GM23338 (cell line): ENCODE results near the gene GPC6. TPM values are rescaled to one million over a fixed set of nuclear protein-coding genes. Genes with fewer than 3 reads are reported as not detected.
A peak's percentile ranks its signal among the peaks of the same experiment; 100 is the strongest.

Source experiments
- ATAC-seq: fragments of 200-7000 bp; cut with Tn5 transposase; 3 replicates; pipeline ENCODE4 v1.9.1; 2020
- DNase-seq: peaks from one replicate; pipeline ENCODE4 v3.0.0-alpha.2; 2015; ENCODE audit warnings: low spot score
- H2AFZ ChIP-seq: fragments of 200-600 bp; sonication (generic); 2 replicates; pipeline ENCODE4 v1.8.0; 2016; ENCODE audit warnings: antibody characterized with exemption, mild to moderate bottlenecking, moderate library complexity
- H3F3A ChIP-seq: fragments of 200-600 bp; sonication (generic); replicated peaks from 2 replicates; pipeline ENCODE4 v1.8.0; 2017; ENCODE audit warnings: antibody characterized with exemption, mixed run types, low read depth
- H3K27ac ChIP-seq: fragments of 200-600 bp; sonication (generic); 2 replicates; pipeline ENCODE4 v1.6.1; 2016; ENCODE audit warnings: low read depth
- H3K27me3 ChIP-seq: fragments of 200-600 bp; sonication (generic); 2 replicates; pipeline ENCODE4 v1.8.0; 2016; ENCODE audit warnings: mild to moderate bottlenecking, mixed run types, moderate library complexity; ENCODE audit not compliant: insufficient read depth
- H3K36me3 ChIP-seq: fragments of 200-600 bp; sonication (generic); 2 replicates; pipeline ENCODE4 v1.8.0; 2016; ENCODE audit warnings: mild to moderate bottlenecking; ENCODE audit not compliant: insufficient read depth
- H3K4me1 ChIP-seq: fragments of 200-600 bp; sonication (generic); 2 replicates; pipeline ENCODE4 v1.8.0; 2016; ENCODE audit warnings: mild to moderate bottlenecking, moderate library complexity; ENCODE audit not compliant: insufficient read depth
- H3K4me2 ChIP-seq: fragments of 200-600 bp; sonication (generic); 2 replicates; pipeline ENCODE4 v1.7.1; 2017; ENCODE audit warnings: mixed run types
- H3K4me3 ChIP-seq: fragments of 200-600 bp; sonication (generic); 2 replicates; pipeline ENCODE4 v1.6.1; 2016; ENCODE audit warnings: mixed run types
- H3K79me2 ChIP-seq: fragments of 200-600 bp; sonication (generic); replicated peaks from 2 replicates; pipeline ENCODE4 v1.8.0; 2017; ENCODE audit warnings: mild to moderate bottlenecking; ENCODE audit not compliant: insufficient read depth
- H3K9me2 ChIP-seq: fragments of 200-600 bp; sonication (generic); 2 replicates; pipeline ENCODE4 v1.8.0; 2017; ENCODE audit not compliant: insufficient read depth
- H4K20me1 ChIP-seq: fragments of 200-600 bp; sonication (generic); replicated peaks from 2 replicates; pipeline ENCODE4 v1.8.0; 2017; ENCODE audit warnings: mild to moderate bottlenecking; ENCODE audit not compliant: insufficient read depth
- H3K27ac Mint-ChIP-seq: 2 replicates; pipeline ENCODE4 v1.8.0; 2020; ENCODE audit warnings: inconsistent platforms, mild to moderate bottlenecking, moderate library complexity, mixed read lengths
- H3K27me3 Mint-ChIP-seq: 3 replicates; pipeline ENCODE4 v1.8.0; 2022; ENCODE audit warnings: low read depth, mild to moderate bottlenecking, moderate library complexity, mixed read lengths, inconsistent platforms; ENCODE audit not compliant: insufficient read depth, poor library complexity
- H3K36me3 Mint-ChIP-seq: 3 replicates; pipeline ENCODE4 v1.8.0; 2021; ENCODE audit warnings: low read depth, mild to moderate bottlenecking, inconsistent platforms, moderate library complexity, mixed read lengths
- H3K4me1 Mint-ChIP-seq: 3 replicates; pipeline ENCODE4 v1.8.0; 2020; ENCODE audit warnings: mild to moderate bottlenecking, inconsistent platforms, mixed read lengths
- H3K4me3 Mint-ChIP-seq: 3 replicates; pipeline ENCODE4 v1.8.0; 2021; ENCODE audit warnings: moderate library complexity, mild to moderate bottlenecking, inconsistent platforms, mixed read lengths
- H3K9me3 Mint-ChIP-seq: 3 replicates; pipeline ENCODE4 v1.8.0; 2020; ENCODE audit warnings: moderate library complexity, mild to moderate bottlenecking, inconsistent platforms, mixed read lengths
- CREB1 ChIP-seq: fragments of 250-450 bp; sonication (Bioruptor Pico); IDR thresholded peaks from 2 replicates; pipeline ENCODE4 v1.5.0; 2020; ENCODE audit warnings: low read depth, mild to moderate bottlenecking, moderate library complexity
- NANOG ChIP-seq: IDR thresholded peaks from 2 replicates; pipeline ENCODE4 v1.6.1; 2016; ENCODE audit warnings: antibody characterized with exemption, borderline replicate concordance
- POLR2AphosphoS5 ChIP-seq: IDR thresholded peaks from 2 replicates; pipeline ENCODE4 v1.6.1; 2016; ENCODE audit warnings: antibody characterized with exemption, low read depth
- STAT1 ChIP-seq: IDR thresholded peaks from one replicate; pipeline ENCODE4 v1.6.1; 2016; ENCODE audit warnings: antibody characterized with exemption; ENCODE audit not compliant: unreplicated experiment
- ZNF331 ChIP-seq: fragments of 250-450 bp; sonication (Bioruptor Pico); IDR thresholded peaks from 2 replicates; pipeline ENCODE4 v1.5.0; 2020; ENCODE audit warnings: low read depth, mild to moderate bottlenecking, moderate library complexity
- polyA plus RNA-seq: library from polyadenylated mRNA; unstranded; fragments of >200 nt; fragmentation: Nextera tagmentation; extraction: Ambion mirVana; gene quantifications from 2 replicates; pipeline ENCODE4 v1.2.1, GENCODE V29; 2016
- total RNA-seq: library from RNA; depleted of rRNA; stranded (reverse); fragments of >200 nt; shearing (Covaris generic); gene quantifications from 2 replicates; pipeline ENCODE4 v1.2.3, GENCODE V29; 2014
- TF ChIP-seq, protein P1 (sequence below), 2 experiments: fragments of 200-600 bp in 1 of 2; sonication (generic) in 1 of 2; conservative IDR thresholded peaks; 2 replicates each; pipeline versions ENCODE4 v1.5.1 to v1.6.1; 2016 to 2017; ENCODE audit warnings: antibody characterized with exemption in 2 of 2, low read depth in 2 of 2, mild to moderate bottlenecking in 2 of 2, moderate library complexity in 1 of 2
- TF ChIP-seq, protein P2 (sequence below): IDR thresholded peaks from one replicate; pipeline ENCODE4 v1.6.1; 2018; ENCODE audit warnings: antibody characterized with exemption; ENCODE audit not compliant: unreplicated experiment
- TF ChIP-seq, protein P3 (sequence below): IDR thresholded peaks from 2 replicates; pipeline ENCODE4 v1.6.1; 2016; ENCODE audit warnings: antibody characterized with exemption

Gene GPC6
- total and polyA plus RNA-seq, 2 experiments from 2014 or later: 6.4 to 28.6 TPM

GRCh38 chr13:94323764-94324758 lies 1097.5 kb downstream of the GPC6 start:
- H3K4me3 ChIP-seq: no peak overlapping the region
- ATAC-seq: no peak
- no peaks in the 10 kb centered on the region for H3F3A ChIP-seq
- no peak overlapping the region for H2AFZ ChIP-seq
- no peaks in the 10 kb centered on the region for H3K36me3 Mint-ChIP-seq
- H3K27ac Mint-ChIP-seq: no peak overlapping the region
- TF ChIP-seq, protein P1, sequence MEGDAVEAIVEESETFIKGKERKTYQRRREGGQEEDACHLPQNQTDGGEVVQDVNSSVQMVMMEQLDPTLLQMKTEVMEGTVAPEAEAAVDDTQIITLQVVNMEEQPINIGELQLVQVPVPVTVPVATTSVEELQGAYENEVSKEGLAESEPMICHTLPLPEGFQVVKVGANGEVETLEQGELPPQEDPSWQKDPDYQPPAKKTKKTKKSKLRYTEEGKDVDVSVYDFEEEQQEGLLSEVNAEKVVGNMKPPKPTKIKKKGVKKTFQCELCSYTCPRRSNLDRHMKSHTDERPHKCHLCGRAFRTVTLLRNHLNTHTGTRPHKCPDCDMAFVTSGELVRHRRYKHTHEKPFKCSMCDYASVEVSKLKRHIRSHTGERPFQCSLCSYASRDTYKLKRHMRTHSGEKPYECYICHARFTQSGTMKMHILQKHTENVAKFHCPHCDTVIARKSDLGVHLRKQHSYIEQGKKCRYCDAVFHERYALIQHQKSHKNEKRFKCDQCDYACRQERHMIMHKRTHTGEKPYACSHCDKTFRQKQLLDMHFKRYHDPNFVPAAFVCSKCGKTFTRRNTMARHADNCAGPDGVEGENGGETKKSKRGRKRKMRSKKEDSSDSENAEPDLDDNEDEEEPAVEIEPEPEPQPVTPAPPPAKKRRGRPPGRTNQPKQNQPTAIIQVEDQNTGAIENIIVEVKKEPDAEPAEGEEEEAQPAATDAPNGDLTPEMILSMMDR (conservative IDR thresholded peaks at IDR 0.05; ENCODE audit: low read depth in 2 of 2): no peak
- TF ChIP-seq POLR2AphosphoS5: no peak
- TF ChIP-seq, protein P2, sequence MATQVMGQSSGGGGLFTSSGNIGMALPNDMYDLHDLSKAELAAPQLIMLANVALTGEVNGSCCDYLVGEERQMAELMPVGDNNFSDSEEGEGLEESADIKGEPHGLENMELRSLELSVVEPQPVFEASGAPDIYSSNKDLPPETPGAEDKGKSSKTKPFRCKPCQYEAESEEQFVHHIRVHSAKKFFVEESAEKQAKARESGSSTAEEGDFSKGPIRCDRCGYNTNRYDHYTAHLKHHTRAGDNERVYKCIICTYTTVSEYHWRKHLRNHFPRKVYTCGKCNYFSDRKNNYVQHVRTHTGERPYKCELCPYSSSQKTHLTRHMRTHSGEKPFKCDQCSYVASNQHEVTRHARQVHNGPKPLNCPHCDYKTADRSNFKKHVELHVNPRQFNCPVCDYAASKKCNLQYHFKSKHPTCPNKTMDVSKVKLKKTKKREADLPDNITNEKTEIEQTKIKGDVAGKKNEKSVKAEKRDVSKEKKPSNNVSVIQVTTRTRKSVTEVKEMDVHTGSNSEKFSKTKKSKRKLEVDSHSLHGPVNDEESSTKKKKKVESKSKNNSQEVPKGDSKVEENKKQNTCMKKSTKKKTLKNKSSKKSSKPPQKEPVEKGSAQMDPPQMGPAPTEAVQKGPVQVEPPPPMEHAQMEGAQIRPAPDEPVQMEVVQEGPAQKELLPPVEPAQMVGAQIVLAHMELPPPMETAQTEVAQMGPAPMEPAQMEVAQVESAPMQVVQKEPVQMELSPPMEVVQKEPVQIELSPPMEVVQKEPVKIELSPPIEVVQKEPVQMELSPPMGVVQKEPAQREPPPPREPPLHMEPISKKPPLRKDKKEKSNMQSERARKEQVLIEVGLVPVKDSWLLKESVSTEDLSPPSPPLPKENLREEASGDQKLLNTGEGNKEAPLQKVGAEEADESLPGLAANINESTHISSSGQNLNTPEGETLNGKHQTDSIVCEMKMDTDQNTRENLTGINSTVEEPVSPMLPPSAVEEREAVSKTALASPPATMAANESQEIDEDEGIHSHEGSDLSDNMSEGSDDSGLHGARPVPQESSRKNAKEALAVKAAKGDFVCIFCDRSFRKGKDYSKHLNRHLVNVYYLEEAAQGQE: no peak
- H3K27ac ChIP-seq: no peak overlapping the region
- H3K79me2 ChIP-seq: no peaks in the 10 kb centered on the region
- H3K4me1 Mint-ChIP-seq: peaks cover 19% of the 10 kb centered on the region
- no peaks in the 10 kb centered on the region for H3K36me3 ChIP-seq
- H3K9me3 Mint-ChIP-seq: no peaks in the 10 kb centered on the region
- no peak overlapping the region for H3K4me3 Mint-ChIP-seq
- peak; percentile 19 for DNase-seq
- no peaks in the 10 kb centered on the region for H3K9me2 ChIP-seq
- H3K27me3 ChIP-seq: no peaks in the 10 kb centered on the region
- H4K20me1 ChIP-seq: no peaks in the 10 kb centered on the region
- no peak overlapping the region for H3K4me2 ChIP-seq
- H3K4me1 ChIP-seq: 0 out of 2 replicates have a peak, but pooled peaks cover 5% of the 10 kb centered on the region
- H3K27me3 Mint-ChIP-seq: peaks cover 5% of the 10 kb centered on the region

DNA sequence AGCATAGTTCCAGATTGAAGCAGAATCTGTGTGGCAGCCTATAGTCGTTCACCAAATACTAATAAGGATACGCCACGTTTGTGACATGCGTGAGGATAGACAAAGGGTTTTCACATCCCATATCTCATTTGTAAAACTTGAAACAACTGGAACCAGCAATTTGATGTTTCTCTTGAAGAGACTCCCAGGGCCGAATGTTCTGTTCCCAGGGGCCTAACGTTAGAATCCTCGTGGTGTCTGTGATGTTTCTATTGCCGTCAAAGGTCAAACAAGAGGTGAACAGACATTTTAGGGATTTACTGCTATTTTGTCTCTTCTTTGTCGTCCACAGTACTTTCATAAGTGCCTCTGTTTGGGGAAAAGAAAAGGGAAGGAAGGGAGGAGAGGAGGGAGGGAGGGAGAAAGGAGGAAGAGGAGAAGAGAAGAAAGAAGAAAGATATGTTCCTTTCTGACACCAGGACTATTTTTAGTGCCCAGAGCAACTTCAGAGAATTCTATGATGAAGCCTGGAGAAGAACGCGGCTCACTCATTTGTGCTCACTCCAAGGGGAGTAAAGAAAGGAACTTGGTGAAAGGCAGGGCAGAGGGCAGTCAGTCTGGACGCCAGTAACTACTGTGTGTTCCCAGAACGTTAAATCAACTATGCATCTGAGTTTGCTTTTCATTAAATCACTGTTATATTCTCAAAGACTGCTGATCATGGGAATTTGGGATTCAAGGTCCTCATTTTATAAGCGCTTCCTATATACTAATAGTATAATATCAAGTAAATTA lies 1098.3 kb downstream of the GPC6 start:
- no peaks in the 10 kb centered on the region for H3K27me3 ChIP-seq
- H3K4me1 ChIP-seq: peaks cover 5% of the 10 kb centered on the region; the same call in 1 of the 2 replicates
- no peaks in the 10 kb centered on the region for H3K79me2 ChIP-seq
- no peaks in the 10 kb centered on the region for H4K20me1 ChIP-seq
- H3K4me1 Mint-ChIP-seq: peaks cover 23% of the 10 kb centered on the region
- no peaks in the 10 kb centered on the region for H3K36me3 Mint-ChIP-seq
- H2AFZ ChIP-seq: no peak overlapping the region
- ATAC-seq: no peak
- no peak overlapping the region for H3K27ac ChIP-seq
- H3K4me3 ChIP-seq: no peak overlapping the region
- no peak for DNase-seq
- peaks cover 3% of the 10 kb centered on the region for H3K27me3 Mint-ChIP-seq
- no peaks in the 10 kb centered on the region for H3K36me3 ChIP-seq
- no peak overlapping the region for H3K4me2 ChIP-seq
- H3K9me3 Mint-ChIP-seq: no peaks in the 10 kb centered on the region
- no peak overlapping the region for H3K4me3 Mint-ChIP-seq
- H3F3A ChIP-seq: no peaks in the 10 kb centered on the region
- H3K27ac Mint-ChIP-seq: no peak overlapping the region
- H3K9me2 ChIP-seq: no peaks in the 10 kb centered on the region
- TF ChIP-seq, protein P1 (conservative IDR thresholded peaks at IDR 0.05; ENCODE audit: low read depth in 2 of 2): no peak
- TF ChIP-seq, protein P3, sequence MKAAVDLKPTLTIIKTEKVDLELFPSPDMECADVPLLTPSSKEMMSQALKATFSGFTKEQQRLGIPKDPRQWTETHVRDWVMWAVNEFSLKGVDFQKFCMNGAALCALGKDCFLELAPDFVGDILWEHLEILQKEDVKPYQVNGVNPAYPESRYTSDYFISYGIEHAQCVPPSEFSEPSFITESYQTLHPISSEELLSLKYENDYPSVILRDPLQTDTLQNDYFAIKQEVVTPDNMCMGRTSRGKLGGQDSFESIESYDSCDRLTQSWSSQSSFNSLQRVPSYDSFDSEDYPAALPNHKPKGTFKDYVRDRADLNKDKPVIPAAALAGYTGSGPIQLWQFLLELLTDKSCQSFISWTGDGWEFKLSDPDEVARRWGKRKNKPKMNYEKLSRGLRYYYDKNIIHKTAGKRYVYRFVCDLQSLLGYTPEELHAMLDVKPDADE: no peak
- TF ChIP-seq ZNF331 (CRISPR knock-in tag): no peak
- TF ChIP-seq NANOG: no peak
- no peak for TF ChIP-seq STAT1
- TF ChIP-seq, protein P2: no peak
- TF ChIP-seq CREB1 (CRISPR knock-in tag): no peak
